Measurements from ENCODE around the gene CUX1. TPM values are rescaled to one million over a fixed set of nuclear protein-coding genes. Genes with fewer than 3 reads are reported as not detected.
A peak's percentile ranks its signal among the peaks of the same experiment; 100 is the strongest.

CUX1 gene
- total RNA-seq, 1 donor from 2014 or later = 118 TPM

DNA sequence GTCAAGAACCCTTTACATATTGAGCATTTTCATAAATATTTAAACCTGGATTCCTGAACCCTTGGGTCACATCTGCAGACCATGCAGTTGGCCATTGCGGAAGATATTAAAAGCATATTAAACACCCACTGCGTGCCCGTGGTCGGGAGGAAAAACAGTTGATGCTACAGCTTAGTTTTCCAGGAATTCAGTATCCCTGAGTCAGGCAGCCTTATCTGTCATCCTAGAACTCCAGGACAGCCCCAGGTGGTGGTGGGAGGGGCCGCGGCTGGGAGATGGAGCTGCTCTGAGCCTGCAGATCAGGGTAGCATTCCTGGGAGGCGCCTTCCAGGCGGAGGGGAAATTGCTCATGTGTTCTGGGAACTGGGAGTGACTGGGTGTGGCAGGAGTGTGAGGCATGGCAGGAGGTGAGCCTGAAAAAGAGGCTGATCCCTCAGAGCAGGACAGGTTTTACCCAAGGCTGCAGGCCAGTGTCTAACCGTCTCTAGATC, 246.3 kb downstream of the CUX1 start:
- peaks cover 21% of the 10 kb centered on the region for H3K4me1 Mint-ChIP-seq (ENCODE audit: low read depth)
- H3K36me3 Mint-ChIP-seq (ENCODE audit: low read depth) = no peaks in the 10 kb centered on the region
- no peaks in the 10 kb centered on the region for H3K9me3 Mint-ChIP-seq (ENCODE audit: low read depth)
- TF ChIP-seq, protein P1, sequence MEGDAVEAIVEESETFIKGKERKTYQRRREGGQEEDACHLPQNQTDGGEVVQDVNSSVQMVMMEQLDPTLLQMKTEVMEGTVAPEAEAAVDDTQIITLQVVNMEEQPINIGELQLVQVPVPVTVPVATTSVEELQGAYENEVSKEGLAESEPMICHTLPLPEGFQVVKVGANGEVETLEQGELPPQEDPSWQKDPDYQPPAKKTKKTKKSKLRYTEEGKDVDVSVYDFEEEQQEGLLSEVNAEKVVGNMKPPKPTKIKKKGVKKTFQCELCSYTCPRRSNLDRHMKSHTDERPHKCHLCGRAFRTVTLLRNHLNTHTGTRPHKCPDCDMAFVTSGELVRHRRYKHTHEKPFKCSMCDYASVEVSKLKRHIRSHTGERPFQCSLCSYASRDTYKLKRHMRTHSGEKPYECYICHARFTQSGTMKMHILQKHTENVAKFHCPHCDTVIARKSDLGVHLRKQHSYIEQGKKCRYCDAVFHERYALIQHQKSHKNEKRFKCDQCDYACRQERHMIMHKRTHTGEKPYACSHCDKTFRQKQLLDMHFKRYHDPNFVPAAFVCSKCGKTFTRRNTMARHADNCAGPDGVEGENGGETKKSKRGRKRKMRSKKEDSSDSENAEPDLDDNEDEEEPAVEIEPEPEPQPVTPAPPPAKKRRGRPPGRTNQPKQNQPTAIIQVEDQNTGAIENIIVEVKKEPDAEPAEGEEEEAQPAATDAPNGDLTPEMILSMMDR (IDR thresholded peaks at IDR 0.05) = no peak
- DNase-seq (ENCODE audit: low spot score) = no peak
- peak overlapping the region; percentile 38 for H3K27ac Mint-ChIP-seq (ENCODE audit: unreplicated experiment)
- H3K27me3 Mint-ChIP-seq (ENCODE audit: low read depth) = no peaks in the 10 kb centered on the region
- no peak overlapping the region for H3K4me3 Mint-ChIP-seq (ENCODE audit: unreplicated experiment)

DNA sequence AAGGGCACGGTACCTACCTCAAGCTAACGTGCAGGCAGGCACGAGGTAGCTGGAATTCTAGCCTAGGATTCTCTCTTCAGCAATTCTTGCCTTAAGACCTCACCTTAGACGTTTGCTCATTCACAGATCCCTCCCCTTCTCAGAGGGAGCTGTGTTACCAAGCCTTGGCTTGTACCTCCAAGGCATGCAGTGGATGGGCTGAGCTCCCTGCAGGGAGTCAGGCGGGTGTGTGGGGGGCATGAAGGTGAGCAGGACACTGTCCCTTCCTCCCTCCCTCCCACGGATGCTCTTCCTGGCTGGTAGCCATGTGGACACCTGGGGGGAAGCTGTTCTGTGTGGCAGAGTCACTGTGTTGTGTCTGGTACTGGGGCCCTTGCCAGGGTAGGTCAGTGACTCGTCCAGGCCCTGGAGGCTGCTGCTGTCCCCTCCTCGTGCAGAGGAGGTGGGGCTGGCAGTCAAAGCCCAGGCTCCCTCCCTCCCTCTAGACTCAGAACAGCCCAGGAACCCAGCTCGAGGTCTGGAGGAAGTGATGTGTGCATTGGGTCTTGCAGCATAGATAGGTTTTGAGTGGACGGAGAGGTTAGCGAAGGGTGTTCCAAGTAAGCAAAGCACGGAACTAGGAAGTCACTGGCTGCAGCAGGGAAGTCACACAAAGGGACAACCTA, 247.1 kb downstream of the CUX1 start:
- no peak overlapping the region for H3K27ac Mint-ChIP-seq (ENCODE audit: unreplicated experiment)
- no peak for DNase-seq (ENCODE audit: low spot score)

DNA sequence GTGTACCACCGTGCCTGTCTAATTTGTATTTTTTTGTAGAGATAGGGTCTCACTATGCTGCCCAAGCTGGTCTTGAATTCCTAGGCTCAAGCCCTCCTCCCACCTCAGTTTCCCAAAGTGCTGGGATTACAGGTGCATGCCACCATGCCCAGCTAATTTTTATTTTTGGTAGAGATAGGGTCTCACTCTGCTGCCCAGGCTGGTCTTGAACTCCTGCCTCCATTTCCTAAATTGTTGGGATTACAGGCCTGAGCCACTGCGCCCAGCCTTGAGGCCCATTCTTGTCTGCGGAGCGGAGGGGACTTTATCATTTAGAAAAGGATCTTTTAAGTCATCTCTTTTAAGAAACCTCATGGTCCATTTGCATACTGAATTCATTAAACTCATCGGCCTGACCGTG, 247.8 kb downstream of the CUX1 start:
- H3K36me3 Mint-ChIP-seq (ENCODE audit: low read depth) = peaks cover 7% of the 10 kb centered on the region
- DNase-seq (ENCODE audit: low spot score) = no peak
- TF ChIP-seq, protein P1 (IDR thresholded peaks at IDR 0.05) = no peak
- H3K9me3 Mint-ChIP-seq (ENCODE audit: low read depth) = no peaks in the 10 kb centered on the region
- H3K4me3 Mint-ChIP-seq (ENCODE audit: unreplicated experiment) = no peak overlapping the region
- H3K27ac Mint-ChIP-seq (ENCODE audit: unreplicated experiment) = no peak overlapping the region
- no peaks in the 10 kb centered on the region for H3K27me3 Mint-ChIP-seq (ENCODE audit: low read depth)
- H3K4me1 Mint-ChIP-seq (ENCODE audit: low read depth) = peaks cover 21% of the 10 kb centered on the region

More for the DNA sequence above, 247.1 kb downstream of the CUX1 start:
- Mint-ChIP-seq H3K27me3 (ENCODE audit: low read depth) (no peaks in the 10 kb centered on the region), H3K36me3 (ENCODE audit: low read depth) (peaks cover 4% of the 10 kb centered on the region), H3K4me1 (ENCODE audit: low read depth) (peaks cover 21% of the 10 kb centered on the region), H3K4me3 (ENCODE audit: unreplicated experiment) (no peak overlapping the region), H3K9me3 (ENCODE audit: low read depth) (no peaks in the 10 kb centered on the region)
- TF ChIP-seq, protein P1 (IDR thresholded peaks at IDR 0.05) = no peak

DNA sequence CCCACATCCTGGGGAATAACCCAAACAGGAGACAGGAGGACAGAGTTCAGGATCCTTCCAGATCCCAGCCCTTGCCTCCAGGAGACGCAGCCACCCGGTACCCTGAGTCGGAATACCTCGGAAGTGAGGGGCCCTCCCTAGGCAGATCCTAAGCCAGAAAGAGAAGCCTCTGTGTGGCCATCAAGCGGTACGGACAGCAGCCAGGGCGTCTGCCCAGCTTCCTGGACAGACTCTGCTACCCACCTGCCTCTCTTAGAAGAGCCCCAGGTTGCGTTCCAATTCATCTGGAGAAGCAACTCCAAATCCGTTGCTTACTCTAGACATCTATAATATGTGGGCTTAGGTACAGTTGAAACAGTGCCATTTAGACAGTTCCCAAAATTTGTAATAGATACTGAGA, 249.1 kb downstream of the CUX1 start:
- TF ChIP-seq, protein P1 (IDR thresholded peaks at IDR 0.05) = no peak
- no peak for DNase-seq (ENCODE audit: low spot score)
- no peak overlapping the region for H3K27ac Mint-ChIP-seq (ENCODE audit: unreplicated experiment)
- H3K27me3 Mint-ChIP-seq (ENCODE audit: low read depth) = no peaks in the 10 kb centered on the region
- no peak overlapping the region for H3K4me3 Mint-ChIP-seq (ENCODE audit: unreplicated experiment)
- H3K4me1 Mint-ChIP-seq (ENCODE audit: low read depth) = peaks cover 21% of the 10 kb centered on the region
- peaks cover 10% of the 10 kb centered on the region for H3K36me3 Mint-ChIP-seq (ENCODE audit: low read depth)
- H3K9me3 Mint-ChIP-seq (ENCODE audit: low read depth) = no peaks in the 10 kb centered on the region

DNA sequence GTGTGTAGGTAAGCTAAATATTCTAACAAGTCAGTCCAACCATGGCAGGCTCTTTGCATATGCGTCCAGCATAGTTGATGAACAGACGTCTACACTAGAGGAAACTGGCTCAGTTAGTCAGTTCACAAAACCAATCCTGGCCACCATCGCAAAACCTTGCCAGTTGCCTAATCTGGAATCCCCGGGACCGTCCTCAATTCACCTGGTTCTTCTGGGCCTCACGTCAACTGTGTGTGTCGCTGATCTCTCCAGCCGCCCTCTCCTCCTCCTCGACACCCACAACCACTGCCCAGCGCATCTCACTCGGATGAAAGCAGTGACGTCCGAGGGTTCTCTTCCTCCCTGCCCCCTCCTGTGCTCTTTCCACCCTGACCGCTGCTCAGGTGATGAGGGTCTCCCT, 251.4 kb downstream of the CUX1 start:
- peaks cover 18% of the 10 kb centered on the region for H3K36me3 Mint-ChIP-seq (ENCODE audit: low read depth)
- DNase-seq (ENCODE audit: low spot score) = no peak
- H3K27ac Mint-ChIP-seq (ENCODE audit: unreplicated experiment) = no peak overlapping the region
- H3K4me1 Mint-ChIP-seq (ENCODE audit: low read depth) = peaks cover 10% of the 10 kb centered on the region
- no peaks in the 10 kb centered on the region for H3K27me3 Mint-ChIP-seq (ENCODE audit: low read depth)
- TF ChIP-seq, protein P1 (IDR thresholded peaks at IDR 0.05) = no peak
- no peak overlapping the region for H3K4me3 Mint-ChIP-seq (ENCODE audit: unreplicated experiment)
- peaks cover 5% of the 10 kb centered on the region for H3K9me3 Mint-ChIP-seq (ENCODE audit: low read depth)
